Fibroblast of mammary gland (primary cell): ENCODE results near the gene TMEM244.

Experiments
- DNase-seq: peaks from one replicate; pipeline ENCODE4 v3.0.0-alpha.2; 2010; ENCODE audit warnings: low read depth
- H3K4me3 ChIP-seq: 2 replicates; pipeline ENCODE4 v1.5.1; 2011; ENCODE audit warnings: low read depth, mild to moderate bottlenecking, low read length, moderate library complexity; ENCODE audit not compliant: control insufficient read depth
- CTCF ChIP-seq: conservative IDR thresholded peaks from 2 replicates; pipeline ENCODE4 v1.5.1; 2011; ENCODE audit warnings: low read depth, low read length, inconsistent platforms; ENCODE audit not compliant: control insufficient read depth, insufficient read depth

Gene TMEM244

GRCh38 chr6:129860908-129861665 is at the start of gene TMEM244:
Gene TMEM244 (minus strand): TSS chr6:129861315. CDS start chr6:129861188, 127 bp downstream.
- peak; percentile 95 for DNase-seq
- TF ChIP-seq CTCF = no peak
- peak within 1 kb of the TSS; percentile 53 for H3K4me3 ChIP-seq

GRCh38 chr6:129908858-129909257 is 47.7 kb upstream of the TMEM244 start:
- TF ChIP-seq CTCF = no peak
- no peak overlapping the region for H3K4me3 ChIP-seq
- DNase-seq = no peak

GRCh38 chr6:129908356-129908755 is 47.2 kb upstream of the TMEM244 start:
- no peak for TF ChIP-seq CTCF
- no peak for DNase-seq
- H3K4me3 ChIP-seq = no peak overlapping the region

GRCh38 chr6:129906515-129907077 is 45.5 kb upstream of the TMEM244 start:
- no peak overlapping the region for H3K4me3 ChIP-seq
- DNase-seq = no peak
- TF ChIP-seq CTCF = no peak

GRCh38 chr6:129903082-129903481 is 42.0 kb upstream of the TMEM244 start:
- DNase-seq = no peak

GRCh38 chr6:129902681-129903080 is 41.6 kb upstream of the TMEM244 start:
- DNase-seq = no peak
- H3K4me3 ChIP-seq = no peak overlapping the region
- no peak for TF ChIP-seq CTCF

More at GRCh38 chr6:129903082-129903481, 42.0 kb upstream of the TMEM244 start:
- no peak overlapping the region for H3K4me3 ChIP-seq
- TF ChIP-seq CTCF = no peak

GRCh38 chr6:129901910-129902309 is 40.8 kb upstream of the TMEM244 start:
- TF ChIP-seq CTCF = no peak
- DNase-seq = peak; percentile 22
- no peak overlapping the region for H3K4me3 ChIP-seq
